Ishikawa (cell line): Measurements from ENCODE around the gene ASPSCR1.

Experiments used
- CEBPB ChIP-seq: IDR thresholded peaks from 2 replicates; pipeline ENCODE4 v1.6.1; 2012
- CREB1 ChIP-seq: IDR thresholded peaks from 2 replicates; pipeline ENCODE4 v1.6.1; 2012; ENCODE audit warnings: low read depth
- EGR1 ChIP-seq: IDR thresholded peaks from 2 replicates; pipeline ENCODE4 v1.6.1; 2012
- EP300 ChIP-seq: IDR thresholded peaks from 2 replicates; pipeline ENCODE4 v1.6.1; 2012; ENCODE audit warnings: borderline replicate concordance
- FOXM1 ChIP-seq: IDR thresholded peaks from 2 replicates; pipeline ENCODE4 v1.6.1; 2012; ENCODE audit warnings: low read depth, borderline replicate concordance
- MAX ChIP-seq: IDR thresholded peaks from 2 replicates; pipeline ENCODE4 v1.6.1; 2012
- NFIC ChIP-seq: IDR thresholded peaks from 2 replicates; pipeline ENCODE4 v1.6.1; 2012
- RAD21 ChIP-seq: IDR thresholded peaks from 2 replicates; pipeline ENCODE4 v1.6.1; 2012; ENCODE audit warnings: low read depth
- REST ChIP-seq: IDR thresholded peaks from 2 replicates; pipeline ENCODE4 v1.6.1; 2012; ENCODE audit warnings: low read depth, mild to moderate bottlenecking
- TAF1 ChIP-seq: IDR thresholded peaks from 2 replicates; pipeline ENCODE4 v1.6.1; 2012; ENCODE audit warnings: low read depth, mild to moderate bottlenecking
- TCF12 ChIP-seq: IDR thresholded peaks from 2 replicates; pipeline ENCODE4 v1.6.1; 2012; ENCODE audit warnings: low read depth
- TEAD4 ChIP-seq: IDR thresholded peaks from 2 replicates; pipeline ENCODE4 v1.6.1; 2012
- USF1 ChIP-seq: IDR thresholded peaks from 2 replicates; pipeline ENCODE4 v1.6.1; 2012
- YY1 ChIP-seq: IDR thresholded peaks from 2 replicates; pipeline ENCODE4 v1.6.1; 2012; ENCODE audit warnings: low read depth
- ZBTB7A ChIP-seq: IDR thresholded peaks from 2 replicates; pipeline ENCODE4 v1.6.1; 2012; ENCODE audit warnings: low read depth

ASPSCR1 gene

DNA sequence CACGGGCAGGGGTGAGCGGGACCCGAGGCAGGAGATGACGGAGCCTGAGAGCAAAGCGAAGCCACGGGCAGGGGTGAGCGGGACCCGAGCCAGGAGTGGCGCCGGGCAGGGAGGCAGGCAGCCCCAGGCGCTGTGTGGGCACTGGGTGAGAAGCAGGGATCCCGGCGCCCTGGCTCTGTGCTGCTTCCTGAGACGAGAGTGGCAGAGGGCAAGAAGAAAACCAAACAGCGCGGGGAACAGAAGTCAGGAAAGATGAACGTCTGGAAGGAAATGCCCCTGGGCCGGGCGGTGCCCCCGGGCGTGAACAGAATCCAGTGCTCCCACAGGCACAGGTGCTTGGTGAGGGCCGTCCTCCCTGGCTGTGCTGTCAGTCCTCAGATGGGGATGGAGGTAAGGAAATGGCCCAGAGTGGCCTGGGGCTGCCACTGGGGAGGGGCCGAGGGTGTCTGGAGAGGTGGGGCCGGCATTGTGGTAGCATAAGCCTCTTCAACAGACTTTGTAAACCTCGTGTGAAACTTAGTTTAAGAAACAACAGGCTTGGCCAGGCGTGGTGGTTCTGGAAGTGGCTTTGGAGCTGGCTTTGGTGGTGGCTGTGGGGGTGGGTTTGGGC is 9.8 kb downstream of the ASPSCR1 start:
- TF ChIP-seq CREB1 (no peak), EP300 (no peak), REST (no peak), EGR1 (no peak), FOXM1 (no peak), USF1 (no peak), CEBPB (no peak), ZBTB7A (no peak)

GRCh38 chr17:81990836-81991683 is 13.6 kb downstream of the ASPSCR1 start:
- TF ChIP-seq CREB1 (no peak), TCF12 (no peak), TEAD4 (no peak), USF1 (no peak), FOXM1 (no peak), EP300 (no peak), MAX (no peak), ZBTB7A (no peak), RAD21 (no peak), YY1 (no peak), CEBPB (no peak), REST (no peak), TAF1 (no peak), EGR1 (no peak), NFIC (no peak)

- TF ChIP-seq MAX (peak; percentile 77; the same call in 1 of the 2 replicates), TEAD4 (peak; percentile 16; the same call in 1 of the 2 replicates), YY1 (no peak), EGR1 (no peak), NFIC (peak; percentile 96), CREB1 (no peak), RAD21 (peak; percentile 27; the same call in 1 of the 2 replicates), EP300 (peak; percentile 29; the same call in 1 of the 2 replicates), TCF12 (peak; percentile 82), ZBTB7A (peak; percentile 67)
Observed at GRCh38 chr17:81991684-81992305, 14.4 kb downstream of the ASPSCR1 start.

DNA sequence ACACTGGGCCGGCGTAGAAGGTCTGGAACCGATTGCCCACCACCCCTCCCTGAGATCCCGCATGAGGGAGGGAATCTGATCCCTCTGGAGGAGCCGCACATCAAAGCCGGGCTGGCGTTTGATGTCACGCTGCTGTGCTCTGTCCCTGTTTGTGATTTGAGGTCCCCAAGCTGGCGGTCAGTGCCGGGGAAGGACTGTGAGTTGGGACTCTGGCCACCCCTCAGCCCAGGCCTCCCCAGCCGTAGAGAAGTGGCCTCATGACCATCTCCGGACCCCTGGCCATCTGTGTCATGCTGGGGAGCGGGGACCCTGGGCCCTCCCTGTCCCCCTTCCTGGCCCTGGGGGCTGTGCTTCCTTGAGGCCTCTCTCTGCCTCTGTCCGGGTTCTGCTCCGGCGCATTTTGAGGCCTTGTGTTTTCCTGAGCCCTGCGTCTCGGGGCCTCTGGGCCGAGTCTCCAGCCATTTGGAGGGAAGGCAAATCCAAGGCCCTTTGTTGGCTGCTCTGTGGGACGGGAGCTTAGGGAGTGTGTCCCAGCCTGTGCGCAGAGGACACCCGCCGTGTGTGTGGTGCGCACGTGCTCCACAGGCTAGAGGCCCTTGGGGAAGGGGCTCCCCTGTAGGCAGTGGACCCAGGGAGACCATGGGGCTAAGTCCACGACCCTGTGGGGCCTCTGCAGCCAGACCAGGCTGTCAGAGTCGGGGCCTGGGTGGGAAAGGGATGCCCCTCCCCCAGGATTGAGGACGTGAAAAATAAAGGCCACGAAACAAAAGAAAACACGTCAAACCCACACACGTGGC is 15.1 kb downstream of the ASPSCR1 start:
- TF ChIP-seq FOXM1 (no peak), ZBTB7A (peak; percentile 15; the same call in 1 of the 2 replicates), EP300 (no peak)
